Type B pancreatic cell (in vitro differentiated cells): ENCODE measurements around the gene C3orf33. TPM values are rescaled to one million over a fixed set of nuclear protein-coding genes. Genes with fewer than 3 reads are reported as not detected.

Experiments used
- DNase-seq: peaks from one replicate; pipeline ENCODE4 v3.0.0; 2021; ENCODE audit warnings: mixed read lengths; ENCODE audit not compliant: unreplicated experiment; ENCODE audit errors: extremely low spot score
- H3K27ac Mint-ChIP-seq: 2 replicates; pipeline ENCODE4 v1.8.0; 2021; ENCODE audit warnings: mild to moderate bottlenecking, mixed read lengths
- H3K27me3 Mint-ChIP-seq: 2 replicates; pipeline ENCODE4 v1.8.0; 2021; ENCODE audit warnings: mixed read lengths
- H3K36me3 Mint-ChIP-seq: 2 replicates; pipeline ENCODE4 v1.8.0; 2021; ENCODE audit warnings: mixed read lengths
- H3K4me1 Mint-ChIP-seq: one replicate; pipeline ENCODE4 v1.8.0; 2021; ENCODE audit warnings: mixed read lengths; ENCODE audit not compliant: unreplicated experiment
- H3K4me3 Mint-ChIP-seq: 2 replicates; pipeline ENCODE4 v1.8.0; 2021; ENCODE audit warnings: mild to moderate bottlenecking, mixed read lengths
- H3K9me3 Mint-ChIP-seq: 2 replicates; pipeline ENCODE4 v1.8.0; 2021; ENCODE audit warnings: mixed read lengths
- CTCF ChIP-seq: fragments of 200-600 bp; sonication (generic); conservative IDR thresholded peaks from 2 replicates; pipeline ENCODE4 v1.5.0; 2021; ENCODE audit warnings: antibody characterized with exemption, mild to moderate bottlenecking
- total RNA-seq: library from RNA; stranded (reverse); gene quantifications from 2 replicates; pipeline ENCODE4 v1.2.1, GENCODE V29; 2021; ENCODE audit warnings: low replicate concordance

C3orf33 gene
- total RNA-seq, 1 donor from 2014 or later = 2.8 TPM

- Mint-ChIP-seq H3K27ac (no peak overlapping the region), H3K4me3 (no peak overlapping the region), H3K4me1 (peaks cover 21% of the 10 kb centered on the region), H3K27me3 (no peaks in the 10 kb centered on the region), H3K9me3 (no peaks in the 10 kb centered on the region), H3K36me3 (peaks cover 4% of the 10 kb centered on the region)
- DNase-seq = no peak
- no peak for TF ChIP-seq CTCF
Observed at GRCh38 chr3:155736381-155736780, 69.7 kb downstream of the C3orf33 start.

- no peak for TF ChIP-seq CTCF
- H3K9me3 Mint-ChIP-seq = peaks cover 5% of the 10 kb centered on the region
- H3K4me3 Mint-ChIP-seq = no peak overlapping the region
- H3K36me3 Mint-ChIP-seq = peaks cover 4% of the 10 kb centered on the region
- peaks cover 8% of the 10 kb centered on the region for H3K4me1 Mint-ChIP-seq
- no peak for DNase-seq
- H3K27me3 Mint-ChIP-seq = no peaks in the 10 kb centered on the region
- H3K27ac Mint-ChIP-seq = no peak overlapping the region
Observed at GRCh38 chr3:155730843-155731242, 75.2 kb downstream of the C3orf33 start.

GRCh38 chr3:155727836-155728235 lies 78.2 kb downstream of the C3orf33 start:
- H3K36me3 Mint-ChIP-seq = peaks cover 3% of the 10 kb centered on the region
- no peaks in the 10 kb centered on the region for H3K27me3 Mint-ChIP-seq
- no peak for DNase-seq
- no peak overlapping the region for H3K27ac Mint-ChIP-seq
- H3K4me3 Mint-ChIP-seq = peak overlapping the region; percentile 3
- TF ChIP-seq CTCF = no peak
- H3K9me3 Mint-ChIP-seq = peaks cover 5% of the 10 kb centered on the region
- H3K4me1 Mint-ChIP-seq = peaks cover 8% of the 10 kb centered on the region

DNA sequence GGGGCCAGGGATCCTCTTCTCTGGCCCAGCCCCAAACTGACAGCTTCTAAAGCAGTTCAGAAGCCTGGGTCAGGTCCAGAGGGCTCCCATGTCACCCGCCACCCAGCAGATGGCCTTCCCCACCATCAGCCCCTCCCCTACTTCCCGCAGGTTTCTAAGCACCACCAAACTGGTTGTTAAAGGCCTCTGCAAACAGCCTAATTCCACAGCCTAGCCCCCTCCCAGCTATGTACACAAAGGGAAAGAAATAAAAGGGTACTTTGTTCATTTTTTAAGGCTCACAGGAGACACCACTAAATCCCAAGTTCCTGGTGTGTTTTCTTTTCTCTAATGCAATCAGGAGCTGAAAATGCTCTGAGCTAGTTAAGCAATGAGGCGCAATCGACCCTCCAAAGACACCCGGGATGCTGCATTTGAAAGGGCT lies 91.8 kb downstream of the C3orf33 start:
- Mint-ChIP-seq H3K9me3 (peaks cover 13% of the 10 kb centered on the region), H3K4me1 (peaks cover 16% of the 10 kb centered on the region), H3K27me3 (no peaks in the 10 kb centered on the region), H3K27ac (peak overlapping the region; percentile 56), H3K36me3 (peaks cover 8% of the 10 kb centered on the region), H3K4me3 (no peak overlapping the region)
- no peak for DNase-seq
- TF ChIP-seq CTCF = no peak

Other genes starting within 250 kb of the C3orf33 start
- gene PLCH1, start 61.2 kb downstream of the C3orf33 start, total RNA-seq = 2.0 and 7.6 TPM in 2 replicates
- gene SLC33A1, start 48.1 kb upstream of the C3orf33 start, total RNA-seq = 24.4 and 26.0 TPM in 2 replicates
- 58.6 and 90.4 TPM in 2 replicates for gene GMPS, start 64.4 kb upstream of the C3orf33 start, total RNA-seq